ENCODE data around the gene TOMM40. TPM values are rescaled to one million over a fixed set of nuclear protein-coding genes. Genes with fewer than 3 reads are reported as not detected.
A peak's percentile ranks its signal among the peaks of the same experiment; 100 is the strongest.

Gene TOMM40
- total and polyA plus RNA-seq, 2 of the 13 experiments (the other 11 are each of a cell fraction or from before 2014, with no cell fraction given) = 72.0 to 110 TPM

GRCh38 chr19:44905437-44906160, 14.5 kb downstream of the TOMM40 start, which contains the start of gene APOE (continued):
- TF ChIP-seq ZNF280B (CRISPR knock-in tag; IDR thresholded peaks at IDR 0.05; ENCODE audit: borderline replicate concordance) (no peak), NR1H2 (CRISPR knock-in tag; IDR thresholded peaks at IDR 0.05; ENCODE audit: borderline replicate concordance, low read depth) (no peak), NFIB (CRISPR knock-in tag; IDR thresholded peaks at IDR 0.05; ENCODE audit: borderline replicate concordance) (no peak), ZNF101 (CRISPR knock-in tag; IDR thresholded peaks at IDR 0.05; ENCODE audit: borderline replicate concordance, low read depth) (no peak), MAF1 (CRISPR knock-in tag; IDR thresholded peaks at IDR 0.05; ENCODE audit: borderline replicate concordance) (no peak), ZNF556 (CRISPR knock-in tag; IDR thresholded peaks at IDR 0.05; ENCODE audit: borderline replicate concordance) (peak; percentile 90; the same call in 1 of the 2 replicates), POLR2G (IDR thresholded peaks at IDR 0.05; ENCODE audit: low read depth, low read length) (peak; percentile 95), SCMH1 (CRISPR knock-in tag; IDR thresholded peaks at IDR 0.05; ENCODE audit: borderline replicate concordance) (no peak), ZNF33A (CRISPR knock-in tag; IDR thresholded peaks at IDR 0.05; ENCODE audit: borderline replicate concordance) (no peak), ZNF546 (CRISPR knock-in tag; conservative IDR thresholded peaks at IDR 0.05) (no peak), SIN3B (IDR thresholded peaks at IDR 0.05; ENCODE audit: low read length) (no peak), ZNF724P (CRISPR knock-in tag; IDR thresholded peaks at IDR 0.05; ENCODE audit: borderline replicate concordance) (0 out of 2 replicates have a peak, but pooled peaks have one; percentile 30), KAT7 (CRISPR knock-in tag; IDR thresholded peaks at IDR 0.05; ENCODE audit: borderline replicate concordance) (no peak), ZSCAN12 (CRISPR knock-in tag; IDR thresholded peaks at IDR 0.05) (no peak), U2AF1 (optimal IDR thresholded peaks at IDR 0.05; ENCODE audit: low read depth, low read length) (no peak), ZNF275 (CRISPR knock-in tag; IDR thresholded peaks at IDR 0.05; ENCODE audit: borderline replicate concordance) (no peak), ZSCAN20 (CRISPR knock-in tag; IDR thresholded peaks at IDR 0.05; ENCODE audit: borderline replicate concordance) (no peak), ZNF430 (CRISPR knock-in tag; IDR thresholded peaks at IDR 0.05) (no peak), MXD4 (CRISPR knock-in tag; IDR thresholded peaks at IDR 0.05) (no peak), ZBTB14 (CRISPR knock-in tag; IDR thresholded peaks at IDR 0.05) (no peak), RBM39 (IDR thresholded peaks at IDR 0.05; ENCODE audit: low read depth, low read length, poor library complexity, severe bottlenecking) (peak; percentile 75), GMEB1 (CRISPR knock-in tag; IDR thresholded peaks at IDR 0.05; ENCODE audit: borderline replicate concordance) (no peak), ZNF788 (CRISPR knock-in tag; IDR thresholded peaks at IDR 0.05; ENCODE audit: borderline replicate concordance) (peak; percentile 21; the same call in 1 of the 2 replicates), KMT2A (CRISPR knock-in tag; IDR thresholded peaks at IDR 0.05) (no peak), SATB2 (CRISPR knock-in tag; IDR thresholded peaks at IDR 0.05) (no peak)

All from HepG2 (cell line).